GM23248 (cell line): ENCODE data around the gene MPDZ. TPM values are rescaled to one million over a fixed set of nuclear protein-coding genes. Genes with fewer than 3 reads are reported as not detected.
A peak's percentile ranks its signal among the peaks of the same experiment; 100 is the strongest.

ENCODE experiments used
- DNase-seq: peaks from one replicate; pipeline ENCODE4 v3.0.0-alpha.2; 2015
- H2AFZ ChIP-seq: fragments of 200-600 bp; sonication (generic); 2 replicates; pipeline ENCODE4 v1.6.1; 2016; ENCODE audit warnings: antibody characterized with exemption
- H3F3A ChIP-seq: fragments of 200-600 bp; sonication (generic); 2 replicates; pipeline ENCODE4 v1.6.1; 2016; ENCODE audit warnings: mild to moderate bottlenecking, antibody characterized with exemption, mixed run types; ENCODE audit not compliant: insufficient read depth
- H3K27ac ChIP-seq: fragments of 200-600 bp; sonication (generic); 2 replicates; pipeline ENCODE4 v1.5.1; 2016; ENCODE audit warnings: mild to moderate bottlenecking
- H3K27me3 ChIP-seq: fragments of 200-600 bp; sonication (generic); replicated peaks from 2 replicates; pipeline ENCODE4 v1.6.1; 2016; ENCODE audit warnings: mild to moderate bottlenecking; ENCODE audit not compliant: insufficient read depth
- H3K36me3 ChIP-seq: fragments of 200-600 bp; sonication (generic); 2 replicates; pipeline ENCODE4 v1.6.1; 2016; ENCODE audit warnings: low read depth, mild to moderate bottlenecking
- H3K4me1 ChIP-seq: fragments of 200-600 bp; sonication (generic); 2 replicates; pipeline ENCODE4 v1.6.1; 2016; ENCODE audit warnings: mild to moderate bottlenecking; ENCODE audit not compliant: insufficient read depth
- H3K4me2 ChIP-seq: fragments of 200-600 bp; sonication (generic); one replicate; pipeline ENCODE4 v1.6.1; 2016; ENCODE audit warnings: mild to moderate bottlenecking; ENCODE audit not compliant: unreplicated experiment
- H3K4me3 ChIP-seq: fragments of 200-600 bp; sonication (generic); 2 replicates; pipeline ENCODE4 v1.5.1; 2016; ENCODE audit warnings: mild to moderate bottlenecking
- H3K79me2 ChIP-seq: fragments of 200-600 bp; sonication (generic); 2 replicates; pipeline ENCODE4 v1.6.1; 2016; ENCODE audit warnings: mild to moderate bottlenecking; ENCODE audit not compliant: insufficient read depth
- H3K9ac ChIP-seq: fragments of 200-600 bp; sonication (generic); 2 replicates; pipeline ENCODE4 v1.6.1; 2016; ENCODE audit warnings: mild to moderate bottlenecking
- H3K9me2 ChIP-seq: fragments of 200-600 bp; sonication (generic); 2 replicates; pipeline ENCODE4 v1.6.1; 2016; ENCODE audit warnings: mixed run types, mild to moderate bottlenecking, moderate library complexity; ENCODE audit not compliant: insufficient read depth
- H3K9me3 ChIP-seq: fragments of 200-600 bp; sonication (generic); one replicate; pipeline ENCODE4 v1.6.1; 2017; ENCODE audit warnings: low read depth
- H4K20me1 ChIP-seq: fragments of 200-600 bp; sonication (generic); 2 replicates; pipeline ENCODE4 v1.6.0; 2016; ENCODE audit not compliant: insufficient read depth
- EZH2 ChIP-seq: fragments of 200-600 bp; sonication (generic); IDR thresholded peaks from 2 replicates; pipeline ENCODE4 v1.6.1; 2018; ENCODE audit warnings: antibody characterized with exemption, mild to moderate bottlenecking; ENCODE audit not compliant: insufficient read depth, poor library complexity, severe bottlenecking
- EZH2phosphoT487 ChIP-seq: fragments of 200-600 bp; sonication (generic); IDR thresholded peaks from 2 replicates; pipeline ENCODE4 v1.6.1; 2018; ENCODE audit warnings: antibody characterized with exemption, moderate library complexity, mild to moderate bottlenecking, low read depth; ENCODE audit not compliant: insufficient read depth
- WGBS, 2 experiments: methylation state at CpG; one replicate each; pipeline ENCODE4 v1.1.6; 2015 to 2017; ENCODE audit warnings: low lambda C conversion rate in 2 of 2, low coverage in 1 of 2; ENCODE audit errors: missing lambda C conversion rate in 2 of 2; 5-methylcytosine and 5-hydroxymethylcytosine counted together
- in situ Hi-C: fragments of 300-500 bp; cut with MboI; formaldehyde crosslinking; loops from 2 replicates; pipeline ENCODE4 v1.15.0; 2020
- polyA plus RNA-seq: library from polyadenylated mRNA; unstranded; fragments of >200 nt; fragmentation: Nextera tagmentation; extraction: Ambion mirVana; gene quantifications from 2 replicates; pipeline ENCODE4 v1.2.1, GENCODE V29; 2016
- total RNA-seq: library from RNA; depleted of rRNA; stranded (reverse); fragments of >200 nt; shearing (Covaris generic); gene quantifications from 2 replicates; pipeline ENCODE4 v1.2.3, GENCODE V29; 2014

The MPDZ gene
- total and polyA plus RNA-seq, 2 experiments from 2014 or later = 17.2 to 31.9 TPM

- Histone ChIP-seq H3K36me3 (no peaks in the 10 kb centered on the region), H3K27ac (no peak overlapping the region), H2AFZ (no peak overlapping the region), H3K9me3 (peaks cover 5% of the 10 kb centered on the region), H3K9ac (no peak overlapping the region), H3K4me2 (no peak overlapping the region), H3K79me2 (no peaks in the 10 kb centered on the region), H3K27me3 (no peaks in the 10 kb centered on the region), H3K9me2 (no peaks in the 10 kb centered on the region), H4K20me1 (no peaks in the 10 kb centered on the region), H3K4me3 (no peak overlapping the region), H3F3A (no peaks in the 10 kb centered on the region), H3K4me1 (no peaks in the 10 kb centered on the region)
- TF ChIP-seq EZH2phosphoT487 (no peak), EZH2 (no peak)
- peak; percentile 11 for DNase-seq
- WGBS, 2 experiments = 68 to 85% methylated on average over 1 of the region's 1 CpG
- in situ Hi-C loops = no loop called here
These were observed 201.3 kb downstream of the MPDZ start for GRCh38 chr9:13078164-13078563.

- no peaks in the 10 kb centered on the region for H3K36me3 ChIP-seq
- no peak overlapping the region for H2AFZ ChIP-seq
- no peaks in the 10 kb centered on the region for H3K4me1 ChIP-seq
- no peak overlapping the region for H3K27ac ChIP-seq
- H3K4me3 ChIP-seq = no peak overlapping the region
- H3F3A ChIP-seq = no peaks in the 10 kb centered on the region
- H3K9me2 ChIP-seq = no peaks in the 10 kb centered on the region
- in situ Hi-C loops = no loop called here
- no peak overlapping the region for H3K4me2 ChIP-seq
- H3K9ac ChIP-seq = no peak overlapping the region
- H3K9me3 ChIP-seq = peaks cover 5% of the 10 kb centered on the region
- no peaks in the 10 kb centered on the region for H3K79me2 ChIP-seq
- no peaks in the 10 kb centered on the region for H3K27me3 ChIP-seq
- TF ChIP-seq EZH2phosphoT487 = no peak
- TF ChIP-seq EZH2 = no peak
- DNase-seq = no peak
- H4K20me1 ChIP-seq = no peaks in the 10 kb centered on the region
These were observed 202.9 kb downstream of the MPDZ start for GRCh38 chr9:13076616-13077015.

- Histone ChIP-seq H3F3A (no peaks in the 10 kb centered on the region), H2AFZ (no peak overlapping the region), H3K9me2 (no peaks in the 10 kb centered on the region), H3K9me3 (peaks cover 5% of the 10 kb centered on the region), H3K79me2 (no peaks in the 10 kb centered on the region), H3K9ac (no peak overlapping the region), H3K4me2 (no peak overlapping the region), H4K20me1 (no peaks in the 10 kb centered on the region), H3K27me3 (no peaks in the 10 kb centered on the region), H3K27ac (no peak overlapping the region), H3K4me3 (no peak overlapping the region), H3K4me1 (no peaks in the 10 kb centered on the region), H3K36me3 (no peaks in the 10 kb centered on the region)
- in situ Hi-C loops = no loop called here
- TF ChIP-seq EZH2phosphoT487 (no peak), EZH2 (no peak)
- DNase-seq = no peak
These were observed 207.6 kb downstream of the MPDZ start for GRCh38 chr9:13071921-13072320.

- Histone ChIP-seq H2AFZ (no peak overlapping the region), H3K4me3 (no peak overlapping the region), H3K36me3 (no peaks in the 10 kb centered on the region), H4K20me1 (no peaks in the 10 kb centered on the region), H3K27ac (no peak overlapping the region), H3K9me2 (no peaks in the 10 kb centered on the region), H3K9ac (no peak overlapping the region), H3K9me3 (peaks cover 5% of the 10 kb centered on the region), H3K79me2 (no peaks in the 10 kb centered on the region), H3K4me2 (no peak overlapping the region), H3K27me3 (no peaks in the 10 kb centered on the region), H3K4me1 (no peaks in the 10 kb centered on the region), H3F3A (no peaks in the 10 kb centered on the region)
- 76% methylated on average over 12 of the region's 12 CpGs for WGBS, 2 experiments
- no peak for DNase-seq
- TF ChIP-seq EZH2 = no peak
- no peak for TF ChIP-seq EZH2phosphoT487
- in situ Hi-C loops = no loop called here
These were observed 208.6 kb downstream of the MPDZ start for GRCh38 chr9:13070612-13071595.

- Histone ChIP-seq H3K27me3 (no peaks in the 10 kb centered on the region), H3F3A (no peaks in the 10 kb centered on the region), H3K9me3 (no peaks in the 10 kb centered on the region), H3K9ac (no peak overlapping the region), H3K4me2 (no peak overlapping the region), H3K4me3 (no peak overlapping the region), H3K4me1 (no peaks in the 10 kb centered on the region), H3K9me2 (no peaks in the 10 kb centered on the region), H3K36me3 (no peaks in the 10 kb centered on the region), H3K27ac (no peak overlapping the region), H3K79me2 (no peaks in the 10 kb centered on the region), H2AFZ (peak overlapping the region; percentile 41; the same call in 1 of the 2 replicates), H4K20me1 (no peaks in the 10 kb centered on the region)
- WGBS, 2 experiments = 63 to 69% methylated on average over 3 of the region's 3 CpGs
- TF ChIP-seq EZH2phosphoT487 = no peak
- no peak for TF ChIP-seq EZH2
- in situ Hi-C loops = no loop called here
- no peak for DNase-seq
These were observed 210.0 kb downstream of the MPDZ start for GRCh38 chr9:13069498-13069897.
